DOHH2 (cell line): ENCODE measurements around the gene ATP8B2.
"Not testable (repeated sequence)": the region's sequence is repeated elsewhere in the genome, so short reads cannot be mapped to it uniquely, and the experiment has no call there.

Experiments
- H3F3A ChIP-seq: fragments of 200-600 bp; sonication (generic), shearing (Covaris generic); 2 replicates; pipeline ENCODE4 v1.6.0; 2016; ENCODE audit warnings: antibody characterized with exemption, mild to moderate bottlenecking; ENCODE audit not compliant: control insufficient read depth, insufficient read depth
- H3K27ac ChIP-seq: fragments of 200-600 bp; sonication (generic); 2 replicates; pipeline ENCODE4 v1.5.1; 2014; ENCODE audit warnings: low read depth, mild to moderate bottlenecking, low read length, moderate library complexity
- H3K27me3 ChIP-seq: fragments of 200-600 bp; sonication (generic); 2 replicates; pipeline ENCODE4 v1.6.1; 2014; ENCODE audit warnings: mild to moderate bottlenecking, low read length, mixed read lengths; ENCODE audit not compliant: control insufficient read depth
- H3K36me3 ChIP-seq: fragments of 200-600 bp; sonication (generic); 2 replicates; pipeline ENCODE4 v1.6.1; 2014; ENCODE audit warnings: mild to moderate bottlenecking, low read length, moderate library complexity, mixed read lengths; ENCODE audit not compliant: control insufficient read depth
- H3K4me1 ChIP-seq: fragments of 200-600 bp; sonication (generic); 2 replicates; pipeline ENCODE4 v1.6.1; 2014; ENCODE audit warnings: mild to moderate bottlenecking, low read length, mixed read lengths; ENCODE audit not compliant: control insufficient read depth
- H3K4me2 ChIP-seq: fragments of 200-600 bp; sonication (generic); 2 replicates; pipeline ENCODE4 v1.6.0; 2014; ENCODE audit warnings: mild to moderate bottlenecking, low read length, moderate library complexity
- H3K4me3 ChIP-seq: fragments of 200-600 bp; sonication (generic); 2 replicates; pipeline ENCODE4 v1.5.1; 2014; ENCODE audit warnings: mild to moderate bottlenecking, low read length, mixed read lengths
- H3K79me2 ChIP-seq: fragments of 200-600 bp; sonication (generic); 2 replicates; pipeline ENCODE4 v1.6.1; 2014; ENCODE audit warnings: mild to moderate bottlenecking, low read length, mixed read lengths; ENCODE audit not compliant: control insufficient read depth
- H3K9me2 ChIP-seq: fragments of 200-600 bp; sonication (generic); replicated peaks from 2 replicates; pipeline ENCODE4 v1.6.1; 2014; ENCODE audit warnings: mild to moderate bottlenecking, low read length, mixed read lengths; ENCODE audit not compliant: control insufficient read depth
- H3K9me3 ChIP-seq: fragments of 200-600 bp; sonication (generic); 2 replicates; pipeline ENCODE4 v1.6.1; 2014; ENCODE audit warnings: antibody characterized with exemption, low read length, mixed read lengths; ENCODE audit not compliant: control insufficient read depth, insufficient read depth
- H4K20me1 ChIP-seq: fragments of 200-600 bp; sonication (generic); 2 replicates; pipeline ENCODE4 v1.6.0; 2014; ENCODE audit warnings: low read depth, mild to moderate bottlenecking, antibody characterized with exemption, low read length, moderate library complexity; ENCODE audit not compliant: control insufficient read depth, insufficient read depth
- CTCF ChIP-seq: fragments of 200-600 bp; sonication (generic); IDR thresholded peaks from one replicate; pipeline ENCODE4 v1.5.1; 2014; ENCODE audit warnings: antibody characterized with exemption, mild to moderate bottlenecking, low read depth, low read length; ENCODE audit not compliant: poor library complexity, severe bottlenecking
- EZH2phosphoT487 ChIP-seq: fragments of 200-600 bp; sonication (generic); IDR thresholded peaks from 2 replicates; pipeline ENCODE4 v1.6.1; 2017; ENCODE audit warnings: borderline replicate concordance, mild to moderate bottlenecking, antibody characterized with exemption, low read length, moderate library complexity, mixed read lengths

The ATP8B2 gene

GRCh38 chr1:154371436-154371835 is 46.1 kb downstream of the ATP8B2 start:
- Histone ChIP-seq H3K4me2 (no peak overlapping the region), H4K20me1 (no peaks in the 10 kb centered on the region), H3K36me3 (no peaks in the 10 kb centered on the region), H3K4me3 (no peak overlapping the region), H3K9me2 (no peaks in the 10 kb centered on the region), H3K4me1 (no peaks in the 10 kb centered on the region), H3F3A (no peaks in the 10 kb centered on the region), H3K27ac (no peak overlapping the region), H3K79me2 (no peaks in the 10 kb centered on the region), H3K9me3 (no peaks in the 10 kb centered on the region), H3K27me3 (no peaks in the 10 kb centered on the region)
- TF ChIP-seq CTCF (no peak), EZH2phosphoT487 (no peak)

GRCh38 chr1:154373777-154374357 is 48.5 kb downstream of the ATP8B2 start:
- H3F3A ChIP-seq, H3K27ac ChIP-seq, H3K9me2 ChIP-seq, H3K79me2 ChIP-seq, H3K36me3 ChIP-seq, H3K4me2 ChIP-seq, H3K27me3 ChIP-seq, H3K4me1 ChIP-seq, H3K9me3 ChIP-seq, H4K20me1 ChIP-seq, H3K4me3 ChIP-seq: not testable (repeated sequence)

GRCh38 chr1:154379301-154379700 is 54.0 kb downstream of the ATP8B2 start:
- Histone ChIP-seq H3K4me2 (no peak overlapping the region), H3K79me2 (no peaks in the 10 kb centered on the region), H3F3A (no peaks in the 10 kb centered on the region), H3K4me3 (no peak overlapping the region), H3K9me2 (no peaks in the 10 kb centered on the region), H3K27me3 (no peaks in the 10 kb centered on the region), H4K20me1 (no peaks in the 10 kb centered on the region), H3K36me3 (no peaks in the 10 kb centered on the region), H3K4me1 (no peaks in the 10 kb centered on the region), H3K27ac (no peak overlapping the region), H3K9me3 (no peaks in the 10 kb centered on the region)
- TF ChIP-seq EZH2phosphoT487, result no peak
- TF ChIP-seq CTCF, result no peak

- Histone ChIP-seq H3K9me2 (no peaks in the 10 kb centered on the region), H3K4me2 (no peak overlapping the region), H3K9me3 (0 out of 2 replicates have a peak, but pooled peaks cover 3% of the 10 kb centered on the region), H3K4me3 (no peak overlapping the region), H3K79me2 (no peaks in the 10 kb centered on the region), H3K4me1 (peaks cover 16% of the 10 kb centered on the region), H3K27me3 (no peaks in the 10 kb centered on the region), H3K36me3 (no peaks in the 10 kb centered on the region), H3K27ac (no peak overlapping the region), H4K20me1 (no peaks in the 10 kb centered on the region), H3F3A (no peaks in the 10 kb centered on the region)
- TF ChIP-seq CTCF, result no peak
- TF ChIP-seq EZH2phosphoT487, result no peak
Measured at GRCh38 chr1:154384650-154385489, 59.5 kb downstream of the ATP8B2 start.
